IMR-90 (cell line): Measurements from ENCODE around the gene XRN2. TPM values are rescaled to one million over a fixed set of nuclear protein-coding genes. Genes with fewer than 3 reads are reported as not detected.

Experiments
- ATAC-seq: fragments of 200-7000 bp; cut with Tn5 transposase; 2 replicates; pipeline ENCODE4 v1.9.1; 2020; ENCODE audit warnings: low read depth, mild to moderate bottlenecking, moderate library complexity
- BruUV-seq: library from RNA; stranded (reverse); fragments of 400-500 nt; replicated peaks from 2 replicates; lab custom pipeline; 2021; lab: Mats Ljungman, UMichigan
- CTCF ChIA-PET: fragments of 300-600 bp; formaldehyde crosslinking; extraction: SDS; loops from one replicate; lab custom pipeline; 2021; ENCODE audit warnings: antibody characterized with exemption; lab: Yijun Ruan, JAX
- POLR2A ChIA-PET: fragments of 300-600 bp; sonication (Branson Sonifier 250); formaldehyde crosslinking; loops from one replicate; lab custom pipeline; 2022; ENCODE audit warnings: antibody characterized with exemption; ENCODE audit not compliant: unreplicated experiment; lab: Charles Lee
- DNase-seq: peaks from one replicate; pipeline ENCODE4 v3.0.0; 2013
- H2AFZ ChIP-seq: replicated peaks from 2 replicates; pipeline ENCODE3; 2013; ENCODE audit warnings: low read length, mild to moderate bottlenecking; ENCODE audit not compliant: poor library complexity
- H2AK5ac ChIP-seq: 2 replicates; pipeline ENCODE4 v1.6.1; 2013; ENCODE audit warnings: low read depth, low read length, inconsistent platforms
- H2AK9ac ChIP-seq: replicated peaks from 2 replicates; pipeline ENCODE3; 2013; ENCODE audit warnings: mild to moderate bottlenecking, low read depth, low read length, moderate library complexity; ENCODE audit not compliant: poor library complexity
- H2BK120ac ChIP-seq: 2 replicates; pipeline ENCODE4 v1.6.1; 2013; ENCODE audit warnings: low read depth, low read length, inconsistent platforms
- H2BK15ac ChIP-seq: 3 replicates; pipeline ENCODE4 v1.6.1; 2013; ENCODE audit warnings: low read depth, low read length, inconsistent platforms
- H2BK20ac ChIP-seq: 2 replicates; pipeline ENCODE4 v1.6.1; 2013; ENCODE audit warnings: low read depth, mild to moderate bottlenecking, inconsistent platforms, low read length, moderate library complexity
- H2BK5ac ChIP-seq: 2 replicates; pipeline ENCODE4 v1.6.1; 2013; ENCODE audit warnings: mild to moderate bottlenecking, low read depth, low read length, inconsistent platforms; ENCODE audit not compliant: poor library complexity, severe bottlenecking
- H3K14ac ChIP-seq: replicated peaks from 2 replicates; pipeline ENCODE4 v1.6.1; 2013; ENCODE audit warnings: low read depth, low read length, inconsistent platforms
- H3K18ac ChIP-seq: 2 replicates; pipeline ENCODE4 v1.6.1; 2013; ENCODE audit warnings: low read depth, low read length, control low read depth
- H3K23ac ChIP-seq: 2 replicates; pipeline ENCODE4 v1.6.1; 2013; ENCODE audit warnings: low read depth, low read length, inconsistent platforms
- H3K27ac ChIP-seq: 2 replicates; pipeline ENCODE4 v1.5.1; 2013; ENCODE audit warnings: mild to moderate bottlenecking, control low read depth, low read length; ENCODE audit not compliant: insufficient read depth
- H3K27me3 ChIP-seq: 2 replicates; pipeline ENCODE4 v1.6.1; 2013; ENCODE audit warnings: low read length; ENCODE audit not compliant: control insufficient read depth, insufficient read depth
- H3K36me3 ChIP-seq: 2 replicates; pipeline ENCODE4 v1.6.1; 2013; ENCODE audit warnings: low read length, mixed read lengths; ENCODE audit not compliant: control insufficient read depth, insufficient read depth
- H3K4ac ChIP-seq: 2 replicates; pipeline ENCODE4 v1.6.1; 2013; ENCODE audit warnings: low read depth, low read length, inconsistent platforms
- H3K4me1 ChIP-seq: 2 replicates; pipeline ENCODE4 v1.6.1; 2013; ENCODE audit warnings: low read length, mixed read lengths; ENCODE audit not compliant: control insufficient read depth, insufficient read depth
- H3K4me2 ChIP-seq: 2 replicates; pipeline ENCODE4 v1.6.1; 2013; ENCODE audit warnings: low read depth, mild to moderate bottlenecking, control low read depth, low read length, moderate library complexity
- H3K4me3 ChIP-seq: 2 replicates; pipeline ENCODE4 v1.5.1; 2013; ENCODE audit warnings: low read depth, mild to moderate bottlenecking, control low read depth, low read length, moderate library complexity; ENCODE audit not compliant: insufficient read depth
- H3K56ac ChIP-seq: 2 replicates; pipeline ENCODE4 v1.6.1; 2013; ENCODE audit warnings: low read length, inconsistent platforms; ENCODE audit not compliant: insufficient read depth; ENCODE audit errors: extremely low read depth
- H3K79me1 ChIP-seq, 2 experiments: 2 replicates each; pipeline ENCODE4 v1.6.1; 2013; ENCODE audit warnings: low read length in 2 of 2, inconsistent platforms in 1 of 2, low read depth in 1 of 2
- H3K9ac ChIP-seq: 2 replicates; pipeline ENCODE4 v1.6.1; 2013; ENCODE audit warnings: low read depth, low read length, control low read depth
- H3K9me1 ChIP-seq: 2 replicates; pipeline ENCODE4 v1.6.1; 2013; ENCODE audit warnings: low read length, inconsistent platforms; ENCODE audit not compliant: insufficient read depth
- H3K9me3 ChIP-seq: 2 replicates; pipeline ENCODE4 v1.6.1; 2013; ENCODE audit warnings: low read length; ENCODE audit not compliant: control insufficient read depth, insufficient read depth
- H4K20me1 ChIP-seq: 2 replicates; pipeline ENCODE4 v1.6.1; 2013; ENCODE audit warnings: low read length, inconsistent platforms; ENCODE audit not compliant: insufficient read depth
- H4K5ac ChIP-seq: 2 replicates; pipeline ENCODE4 v1.6.1; 2013; ENCODE audit warnings: mild to moderate bottlenecking, low read depth, low read length, control low read depth
- H4K8ac ChIP-seq, 2 experiments: 2 replicates each; pipeline ENCODE4 v1.6.1; 2013; ENCODE audit warnings: low read depth in 2 of 2, low read length in 2 of 2, control low read depth in 1 of 2, inconsistent platforms in 1 of 2
- H4K91ac ChIP-seq: 2 replicates; pipeline ENCODE4 v1.6.1; 2013; ENCODE audit warnings: low read depth, low read length, inconsistent platforms; ENCODE audit not compliant: insufficient read depth
- CEBPB ChIP-seq: IDR thresholded peaks from 2 replicates; pipeline ENCODE4 v1.6.1; 2012; ENCODE audit warnings: low read depth, low read length, improper control_type of control experiment
- ELK1 ChIP-seq: fragments of 150-350 bp; IDR thresholded peaks from 2 replicates; pipeline ENCODE4 v1.6.1; 2016; ENCODE audit warnings: low read depth, mild to moderate bottlenecking, low read length, moderate library complexity, borderline replicate concordance
- MAFK ChIP-seq: IDR thresholded peaks from 2 replicates; pipeline ENCODE4 v1.6.1; 2012; ENCODE audit warnings: low read depth, low read length, improper control_type of control experiment
- MXI1 ChIP-seq: IDR thresholded peaks from 2 replicates; pipeline ENCODE4 v1.6.1; 2012; ENCODE audit warnings: low read depth, mild to moderate bottlenecking, low read length, moderate library complexity, borderline replicate concordance
- NFE2L2 ChIP-seq: fragments of 150-350 bp; IDR thresholded peaks from 2 replicates; pipeline ENCODE4 v1.6.1; 2016; ENCODE audit warnings: low read depth, mild to moderate bottlenecking, low read length
- WGBS, 2 experiments: methylation state at CpG; one replicate each; pipeline versions ENCODE4 v1.1.5 to v1.1.7; 2013; ENCODE audit warnings: missing lambda C conversion rate in 2 of 2; ENCODE audit not compliant: insufficient read length in 1 of 2; ENCODE audit errors: extremely low coverage in 2 of 2; 5-methylcytosine and 5-hydroxymethylcytosine counted together
- dilution Hi-C: fragments of 300-500 bp; cut with HindIII; formaldehyde crosslinking; loops from one replicate; pipeline ENCODE4 v1.14.3; 2018; ENCODE audit warnings: low sequenced_read_pairs; ENCODE audit not compliant: unreplicated experiment
- in situ Hi-C: fragments of 300-500 bp; cut with MboI; formaldehyde crosslinking; loops from 3 replicates; pipeline ENCODE4 v1.14.3; 2019; ENCODE audit warnings: low sequenced_read_pairs, inconsistent platforms, mixed read lengths
- intact Hi-C: fragments of 100-400 bp; cut with micrococcal nuclease; formaldehyde crosslinking; loops from 2 replicates; pipeline ENCODE4 v1.10.0; 2022
- polyA plus RNA-seq, 3 experiments: library from polyadenylated mRNA; depleted of rRNA; stranded (reverse); fragments of >200 nt; gene quantifications; 2 replicates each; pipeline ENCODE4 v1.2.3, GENCODE V29; 2012; ENCODE audit warnings: low replicate concordance in 1 of 3
- total RNA-seq: library from RNA; depleted of rRNA; stranded (reverse); fragments of >200 nt; gene quantifications from 2 replicates; pipeline ENCODE4 v1.2.3, GENCODE V29; 2012

Gene XRN2
- total and polyA plus RNA-seq, 2 of the 4 experiments (the other 2 are of a cell fraction) = 58.1 to 70.8 TPM

- Histone ChIP-seq H3K23ac (peak overlapping the region; percentile 8; the same call in 1 of the 2 replicates), H3K14ac (no peak overlapping the region), H2BK120ac (no peak overlapping the region), H3K9ac (no peak overlapping the region), H3K4me3 (no peak overlapping the region), H3K4me2 (no peak overlapping the region), H4K91ac (no peak overlapping the region), H2AK5ac (no peak overlapping the region), H2BK5ac (no peak overlapping the region), H3K27ac (no peak overlapping the region), H4K20me1 (peaks cover 85% of the 10 kb centered on the region), H3K27me3 (no peaks in the 10 kb centered on the region), H2BK20ac (no peak overlapping the region), H3K79me1 (peaks cover 3 to 51% of the 10 kb centered on the region in 2 experiments; a peak in 3 of 4 replicates), H3K56ac (no peak overlapping the region), H3K18ac (no peak overlapping the region), H4K8ac (no peak overlapping the region), H3K9me1 (peaks cover 9% of the 10 kb centered on the region), H3K36me3 (no peaks in the 10 kb centered on the region), H3K9me3 (no peaks in the 10 kb centered on the region), H2BK15ac (no peak overlapping the region), H4K5ac (no peak overlapping the region), H3K4ac (no peak overlapping the region), H2AFZ (no peak overlapping the region), H3K4me1 (peaks cover 5% of the 10 kb centered on the region; the same call in 1 of the 2 replicates), H2AK9ac (no peak overlapping the region)
- ChIA-PET CTCF (no interaction called here), POLR2A (no interaction called here)
- peak; percentile 53 for ATAC-seq
- in situ Hi-C loops (no loop called here), dilution Hi-C loops (no loop called here), intact Hi-C loops (no loop called here)
- DNase-seq = peak; percentile 78
- WGBS, 2 experiments = no CpG with 5 or more reads among the region's 4 CpGs
- BruUV-seq = no TSS peak
- TF ChIP-seq NFE2L2 = no peak
- no peak for TF ChIP-seq ELK1
- TF ChIP-seq CEBPB = peak; percentile 43; the same call in 1 of the 2 replicates
- no peak for TF ChIP-seq MXI1
- TF ChIP-seq MAFK = peak; percentile 38; the same call in 1 of the 2 replicates
Measured at GRCh38 chr20:21315138-21315537, 12.0 kb downstream of the XRN2 start.
